Umbilical cord (tissue), 2 donors: ENCODE data around the gene NLRP4. TPM values are rescaled to one million over a fixed set of nuclear protein-coding genes. Genes with fewer than 3 reads are reported as not detected.

Source experiments
- DNase-seq: peaks from one replicate; pipeline ENCODE4 v3.0.0-alpha.2; 2015; ENCODE audit warnings: low spot score
- total RNA-seq: library from RNA; depleted of rRNA; stranded (reverse); fragments of >200 nt; gene quantifications from one replicate; pipeline ENCODE4 v1.2.3, GENCODE V29; 2014; ENCODE audit warnings: low replicate concordance; ENCODE audit not compliant: insufficient read depth

Gene NLRP4
- total RNA-seq = 0.24 TPM

GRCh38 chr19:55836340-55836739, at the start of gene NLRP4:
Gene NLRP4 (plus strand): TSS chr19:55836540. CDS start chr19:55852081, 15,541 bp downstream.
- DNase-seq = no peak

GRCh38 chr19:55795021-55795420, 41.3 kb upstream of the NLRP4 start:
- no peak for DNase-seq

- no peak for DNase-seq
Measured at GRCh38 chr19:55801416-55801815, 34.9 kb upstream of the NLRP4 start.

- DNase-seq = no peak
Measured at GRCh38 chr19:55802281-55802680, 34.1 kb upstream of the NLRP4 start.

- peak; percentile 2 for DNase-seq
Measured at GRCh38 chr19:55809381-55810058, 26.8 kb upstream of the NLRP4 start.

- no peak for DNase-seq
Measured at GRCh38 chr19:55811340-55811739, 25.0 kb upstream of the NLRP4 start.

- DNase-seq = no peak
Measured at GRCh38 chr19:55812449-55812848, 23.9 kb upstream of the NLRP4 start.

GRCh38 chr19:55813906-55814305, 22.4 kb upstream of the NLRP4 start:
- DNase-seq = no peak

GRCh38 chr19:55820037-55820436, 16.3 kb upstream of the NLRP4 start:
- no peak for DNase-seq

- DNase-seq = no peak
Measured at GRCh38 chr19:55830656-55831055, 5.7 kb upstream of the NLRP4 start.

- no peak for DNase-seq
Measured at GRCh38 chr19:55831846-55832245, 4.5 kb upstream of the NLRP4 start, which contains the start of gene NLRP11. Gene NLRP11 (minus strand): TSS chr19:55831999. CDS start chr19:55818174, 13,825 bp downstream.

- no peak for DNase-seq
Measured at GRCh38 chr19:55832676-55833075, 3.7 kb upstream of the NLRP4 start.

GRCh38 chr19:55838251-55838650, 1.9 kb downstream of the NLRP4 start:
- DNase-seq = no peak

GRCh38 chr19:55838906-55839305, 2.6 kb downstream of the NLRP4 start:
- no peak for DNase-seq

GRCh38 chr19:55855160-55855559, 18.8 kb downstream of the NLRP4 start:
- DNase-seq = no peak

- DNase-seq = no peak
Measured at GRCh38 chr19:55857149-55857548, 20.8 kb downstream of the NLRP4 start.

- DNase-seq = no peak
Measured at GRCh38 chr19:55857974-55858373, 21.6 kb downstream of the NLRP4 start.

GRCh38 chr19:55858401-55858800, 22.1 kb downstream of the NLRP4 start:
- no peak for DNase-seq

GRCh38 chr19:55858969-55859368, 22.6 kb downstream of the NLRP4 start:
- DNase-seq = no peak

GRCh38 chr19:55866521-55866920, 30.2 kb downstream of the NLRP4 start:
- no peak for DNase-seq

GRCh38 chr19:55867101-55867500, 30.8 kb downstream of the NLRP4 start:
- no peak for DNase-seq

GRCh38 chr19:55870736-55871135, 34.4 kb downstream of the NLRP4 start:
- DNase-seq = no peak

GRCh38 chr19:55877211-55877610, 40.9 kb downstream of the NLRP4 start:
- DNase-seq = no peak

GRCh38 chr19:55882626-55883025, 46.3 kb downstream of the NLRP4 start:
- no peak for DNase-seq
